Erythroblast (primary cell): ENCODE measurements around the gene SDK2.

ENCODE experiments used
- GATA1 ChIP-seq: IDR thresholded peaks from 2 replicates; pipeline ENCODE4 v1.6.1; 2011; ENCODE audit warnings: low read depth, mild to moderate bottlenecking, control low read depth, low read length, moderate library complexity
- POLR2A ChIP-seq: IDR thresholded peaks from 2 replicates; pipeline ENCODE4 v1.6.1; 2011; ENCODE audit warnings: mild to moderate bottlenecking, low read length

- TF ChIP-seq POLR2A: no peak
- no peak for TF ChIP-seq GATA1
These were observed 110.5 kb downstream of the SDK2 start for GRCh38 chr17:73533781-73534180.
